Upper lobe of right lung (tissue), 1 donor: ENCODE data around the gene SIRPD. TPM values are rescaled to one million over a fixed set of nuclear protein-coding genes. Genes with fewer than 3 reads are reported as not detected.

Source experiments
- ATAC-seq: fragments of 200-7000 bp; cut with Tn5 transposase; one replicate; pipeline ENCODE4 v1.9.1; 2020; ENCODE audit warnings: mild to moderate bottlenecking, moderate library complexity
- DNase-seq: peaks from one replicate; pipeline ENCODE4 v3.0.0-alpha.2; 2020
- H3K27ac ChIP-seq: fragments of 200-600 bp; one replicate; pipeline ENCODE4 v1.8.0; 2022
- H3K27me3 ChIP-seq: fragments of 200-600 bp; one replicate; pipeline ENCODE4 v1.8.0; 2022; ENCODE audit warnings: mild to moderate bottlenecking
- H3K36me3 ChIP-seq: fragments of 200-600 bp; one replicate; pipeline ENCODE4 v1.8.0; 2022
- H3K4me1 ChIP-seq: fragments of 200-600 bp; one replicate; pipeline ENCODE4 v1.8.0; 2022
- H3K4me3 ChIP-seq: fragments of 200-600 bp; one replicate; pipeline ENCODE4 v1.8.0; 2022; ENCODE audit warnings: mild to moderate bottlenecking
- H3K9me3 ChIP-seq: fragments of 200-600 bp; one replicate; pipeline ENCODE4 v1.8.0; 2022
- CTCF ChIP-seq: fragments of 200-600 bp; IDR thresholded peaks from one replicate; pipeline ENCODE4 v1.8.0; 2022; ENCODE audit warnings: antibody characterized with exemption
- intact Hi-C: fragments of 100-400 bp; cut with DNase I; formaldehyde crosslinking; loops from one replicate; pipeline ENCODE4 v1.11.0; 2022
- total RNA-seq: library from RNA; stranded (reverse); fragmentation: NEBNext Ultra II Directional; extraction: Animal tissue kit (Norgen Biotek cat#: 25700); gene quantifications from one replicate; pipeline ENCODE4 v1.2.1, GENCODE V29; 2021
- donor health status: DM: no; HTN: yes; CAD: no; lungs with severe emphysema.

SIRPD gene
- total RNA-seq, 1 donor from 2014 or later, result 0.78 TPM

- no peaks in the 10 kb centered on the region for H3K4me1 ChIP-seq
- no peak overlapping the region for H3K27ac ChIP-seq
- intact Hi-C loops, result no loop called here
- no peaks in the 10 kb centered on the region for H3K9me3 ChIP-seq
- DNase-seq (no peak), ATAC-seq (no peak)
- no peaks in the 10 kb centered on the region for H3K36me3 ChIP-seq
- H3K27me3 ChIP-seq, result no peaks in the 10 kb centered on the region
- no peak overlapping the region for H3K4me3 ChIP-seq
- TF ChIP-seq CTCF, result no peak
These were observed 3.8 kb upstream of the SIRPD start for GRCh38 chr20:1561350-1561749.

- Histone ChIP-seq H3K27me3 (no peaks in the 10 kb centered on the region), H3K9me3 (no peaks in the 10 kb centered on the region), H3K4me1 (no peaks in the 10 kb centered on the region), H3K4me3 (no peak overlapping the region), H3K36me3 (no peaks in the 10 kb centered on the region), H3K27ac (no peak overlapping the region)
- intact Hi-C loops, result no loop called here
- ATAC-seq (no peak), DNase-seq (no peak)
- TF ChIP-seq CTCF, result no peak
These were observed 1.6 kb downstream of the SIRPD start for GRCh38 chr20:1555952-1556351.

- intact Hi-C loops, result no loop called here
- DNase-seq (no peak), ATAC-seq (no peak)
- H3K36me3 ChIP-seq, result no peaks in the 10 kb centered on the region
- H3K27ac ChIP-seq, result no peak overlapping the region
- no peaks in the 10 kb centered on the region for H3K27me3 ChIP-seq
- no peaks in the 10 kb centered on the region for H3K4me1 ChIP-seq
- H3K9me3 ChIP-seq, result no peaks in the 10 kb centered on the region
- H3K4me3 ChIP-seq, result no peak overlapping the region
- TF ChIP-seq CTCF, result no peak
These were observed 17.6 kb downstream of the SIRPD start for GRCh38 chr20:1539816-1540419.

GRCh38 chr20:1538655-1539054 lies 18.9 kb downstream of the SIRPD start:
- Histone ChIP-seq H3K36me3 (no peaks in the 10 kb centered on the region), H3K4me1 (no peaks in the 10 kb centered on the region), H3K4me3 (no peak overlapping the region), H3K27ac (no peak overlapping the region), H3K9me3 (no peaks in the 10 kb centered on the region), H3K27me3 (no peaks in the 10 kb centered on the region)
- DNase-seq (no peak), ATAC-seq (no peak)
- intact Hi-C loops, result no loop called here
- TF ChIP-seq CTCF, result no peak

GRCh38 chr20:1537731-1538058 lies 19.8 kb downstream of the SIRPD start:
- H3K27me3 ChIP-seq, result no peaks in the 10 kb centered on the region
- DNase-seq (peak; percentile 72), ATAC-seq (peak; percentile 86)
- no peaks in the 10 kb centered on the region for H3K36me3 ChIP-seq
- no peaks in the 10 kb centered on the region for H3K4me1 ChIP-seq
- intact Hi-C loops, result no loop called here
- no peak overlapping the region for H3K4me3 ChIP-seq
- no peak for TF ChIP-seq CTCF
- H3K9me3 ChIP-seq, result no peaks in the 10 kb centered on the region
- peak overlapping the region; percentile 79 for H3K27ac ChIP-seq
